Neural crest cell (in vitro differentiated cells): ENCODE measurements around the gene RALGAPA1. TPM values are rescaled to one million over a fixed set of nuclear protein-coding genes. Genes with fewer than 3 reads are reported as not detected.

ENCODE experiments used
- DNase-seq: peaks from one replicate; pipeline ENCODE4 v3.0.0; 2021; ENCODE audit warnings: low read depth, mixed read lengths, low spot score
- H3K27ac Mint-ChIP-seq: one replicate; pipeline ENCODE4 v1.8.0; 2021; ENCODE audit warnings: mild to moderate bottlenecking, mixed read lengths; ENCODE audit not compliant: unreplicated experiment
- H3K27me3 Mint-ChIP-seq: 2 replicates; pipeline ENCODE4 v1.8.0; 2021; ENCODE audit warnings: low read depth, mild to moderate bottlenecking, mixed read lengths
- H3K36me3 Mint-ChIP-seq: 2 replicates; pipeline ENCODE4 v1.8.0; 2021; ENCODE audit warnings: low read depth, mild to moderate bottlenecking, mixed read lengths
- H3K4me1 Mint-ChIP-seq: 2 replicates; pipeline ENCODE4 v1.8.0; 2021; ENCODE audit warnings: mixed read lengths
- H3K4me3 Mint-ChIP-seq: one replicate; pipeline ENCODE4 v1.8.0; 2021; ENCODE audit warnings: mild to moderate bottlenecking, mixed read lengths
- H3K9me3 Mint-ChIP-seq: 2 replicates; pipeline ENCODE4 v1.8.0; 2021; ENCODE audit warnings: mixed read lengths
- total RNA-seq: library from RNA; stranded (reverse); gene quantifications from 2 replicates; pipeline ENCODE4 v1.2.1, GENCODE V29; 2021
- TF ChIP-seq, protein P1 (sequence below): fragments of 200-600 bp; sonication (generic); conservative IDR thresholded peaks from 2 replicates; pipeline ENCODE4 v1.5.0; 2021; ENCODE audit warnings: antibody characterized with exemption, mild to moderate bottlenecking

The RALGAPA1 gene
- total RNA-seq, 1 donor from 2014 or later, result 46.0 TPM

DNA sequence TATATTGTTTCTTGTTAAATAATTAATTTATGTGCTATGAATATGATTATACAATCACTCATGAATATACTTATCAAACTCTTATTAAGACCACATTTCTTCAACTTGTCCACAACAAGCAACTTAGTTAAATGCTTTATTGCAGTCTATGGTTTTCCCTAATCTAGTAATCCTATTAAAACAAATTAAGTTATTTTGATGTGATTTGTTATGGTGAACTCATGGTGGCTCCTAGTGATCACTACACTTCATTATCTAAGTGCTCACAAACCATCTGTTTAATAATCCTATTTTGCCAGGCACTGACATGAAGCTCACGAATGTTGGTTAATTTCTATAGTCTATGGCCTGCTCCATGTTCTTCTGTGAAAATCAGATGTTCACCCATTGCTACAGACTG, 232.2 kb downstream of the RALGAPA1 start:
- no peaks in the 10 kb centered on the region for H3K27me3 Mint-ChIP-seq
- DNase-seq, result no peak
- no peak overlapping the region for H3K4me3 Mint-ChIP-seq
- no peaks in the 10 kb centered on the region for H3K9me3 Mint-ChIP-seq
- no peak overlapping the region for H3K27ac Mint-ChIP-seq
- H3K36me3 Mint-ChIP-seq, result no peaks in the 10 kb centered on the region
- TF ChIP-seq, protein P1, sequence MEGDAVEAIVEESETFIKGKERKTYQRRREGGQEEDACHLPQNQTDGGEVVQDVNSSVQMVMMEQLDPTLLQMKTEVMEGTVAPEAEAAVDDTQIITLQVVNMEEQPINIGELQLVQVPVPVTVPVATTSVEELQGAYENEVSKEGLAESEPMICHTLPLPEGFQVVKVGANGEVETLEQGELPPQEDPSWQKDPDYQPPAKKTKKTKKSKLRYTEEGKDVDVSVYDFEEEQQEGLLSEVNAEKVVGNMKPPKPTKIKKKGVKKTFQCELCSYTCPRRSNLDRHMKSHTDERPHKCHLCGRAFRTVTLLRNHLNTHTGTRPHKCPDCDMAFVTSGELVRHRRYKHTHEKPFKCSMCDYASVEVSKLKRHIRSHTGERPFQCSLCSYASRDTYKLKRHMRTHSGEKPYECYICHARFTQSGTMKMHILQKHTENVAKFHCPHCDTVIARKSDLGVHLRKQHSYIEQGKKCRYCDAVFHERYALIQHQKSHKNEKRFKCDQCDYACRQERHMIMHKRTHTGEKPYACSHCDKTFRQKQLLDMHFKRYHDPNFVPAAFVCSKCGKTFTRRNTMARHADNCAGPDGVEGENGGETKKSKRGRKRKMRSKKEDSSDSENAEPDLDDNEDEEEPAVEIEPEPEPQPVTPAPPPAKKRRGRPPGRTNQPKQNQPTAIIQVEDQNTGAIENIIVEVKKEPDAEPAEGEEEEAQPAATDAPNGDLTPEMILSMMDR, result no peak
- no peaks in the 10 kb centered on the region for H3K4me1 Mint-ChIP-seq

DNA sequence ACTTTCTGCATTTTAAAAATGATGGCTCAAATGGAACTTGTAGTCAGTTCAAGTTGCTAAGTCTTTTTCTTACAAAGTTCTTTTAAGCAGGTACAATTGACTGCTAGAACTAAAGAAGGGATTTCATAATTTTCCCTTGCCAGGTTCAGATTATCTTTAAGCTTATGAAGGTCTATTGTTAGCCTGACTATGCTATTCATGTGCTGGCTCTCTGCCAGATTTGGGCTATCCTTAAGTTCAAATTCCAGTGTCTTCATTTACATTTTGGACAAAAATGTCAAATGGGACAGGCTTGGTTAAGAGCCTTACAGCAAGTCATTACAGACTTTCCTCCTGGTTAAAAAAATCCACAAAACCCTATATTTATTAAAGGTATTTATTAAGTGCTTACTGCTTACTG, 232.8 kb downstream of the RALGAPA1 start:
- no peak overlapping the region for H3K4me3 Mint-ChIP-seq
- H3K36me3 Mint-ChIP-seq, result no peaks in the 10 kb centered on the region
- DNase-seq, result no peak
- H3K27me3 Mint-ChIP-seq, result no peaks in the 10 kb centered on the region
- TF ChIP-seq, protein P1, result no peak
- no peaks in the 10 kb centered on the region for H3K9me3 Mint-ChIP-seq
- H3K4me1 Mint-ChIP-seq, result no peaks in the 10 kb centered on the region
- H3K27ac Mint-ChIP-seq, result no peak overlapping the region

DNA sequence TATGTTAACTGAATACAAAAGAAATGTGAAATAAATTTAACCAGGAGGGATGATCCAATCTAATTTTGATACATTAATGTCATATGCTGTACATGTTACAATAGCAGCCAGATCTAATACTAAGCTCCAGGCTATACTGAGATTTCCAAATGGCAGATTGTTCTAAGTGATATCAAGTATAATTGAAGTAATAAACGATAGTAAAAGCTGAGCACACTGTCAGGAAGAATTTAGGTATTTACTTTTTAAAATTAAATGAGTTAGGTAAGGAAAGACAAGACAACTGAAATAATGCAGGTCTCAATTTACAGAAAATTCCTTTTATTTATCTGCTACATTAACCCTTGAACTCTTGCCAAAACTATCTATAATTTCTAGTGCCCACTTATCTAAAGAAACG, 235.2 kb downstream of the RALGAPA1 start:
- H3K36me3 Mint-ChIP-seq, result peaks cover 3% of the 10 kb centered on the region
- no peaks in the 10 kb centered on the region for H3K27me3 Mint-ChIP-seq
- H3K4me3 Mint-ChIP-seq, result no peak overlapping the region
- H3K9me3 Mint-ChIP-seq, result no peaks in the 10 kb centered on the region
- H3K4me1 Mint-ChIP-seq, result no peaks in the 10 kb centered on the region
- DNase-seq, result no peak
- no peak overlapping the region for H3K27ac Mint-ChIP-seq
- TF ChIP-seq, protein P1, result no peak

DNA sequence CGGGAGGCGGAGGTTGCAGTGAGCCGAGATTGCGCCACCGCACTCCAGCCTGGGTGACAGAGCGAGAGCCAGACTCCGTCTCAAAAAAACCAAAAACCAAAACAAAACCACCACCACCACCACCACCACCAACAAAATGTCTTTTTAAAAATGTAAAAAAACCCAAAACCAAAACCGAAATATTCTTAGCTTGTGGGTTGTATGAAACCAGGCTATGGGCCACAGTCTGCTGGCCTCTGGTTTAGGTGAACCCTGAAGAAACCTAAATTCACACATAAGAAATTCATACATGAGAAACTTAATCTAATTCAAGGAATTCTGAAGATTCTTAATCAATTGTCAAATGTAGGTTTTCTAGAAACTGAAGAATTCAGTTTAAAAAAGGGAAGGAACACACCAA, 237.5 kb downstream of the RALGAPA1 start:
- Mint-ChIP-seq H3K4me3 (no peak overlapping the region), H3K9me3 (no peaks in the 10 kb centered on the region), H3K36me3 (peaks cover 3% of the 10 kb centered on the region), H3K27ac (no peak overlapping the region), H3K27me3 (no peaks in the 10 kb centered on the region), H3K4me1 (no peaks in the 10 kb centered on the region)
- no peak for DNase-seq
- TF ChIP-seq, protein P1, result no peak

DNA sequence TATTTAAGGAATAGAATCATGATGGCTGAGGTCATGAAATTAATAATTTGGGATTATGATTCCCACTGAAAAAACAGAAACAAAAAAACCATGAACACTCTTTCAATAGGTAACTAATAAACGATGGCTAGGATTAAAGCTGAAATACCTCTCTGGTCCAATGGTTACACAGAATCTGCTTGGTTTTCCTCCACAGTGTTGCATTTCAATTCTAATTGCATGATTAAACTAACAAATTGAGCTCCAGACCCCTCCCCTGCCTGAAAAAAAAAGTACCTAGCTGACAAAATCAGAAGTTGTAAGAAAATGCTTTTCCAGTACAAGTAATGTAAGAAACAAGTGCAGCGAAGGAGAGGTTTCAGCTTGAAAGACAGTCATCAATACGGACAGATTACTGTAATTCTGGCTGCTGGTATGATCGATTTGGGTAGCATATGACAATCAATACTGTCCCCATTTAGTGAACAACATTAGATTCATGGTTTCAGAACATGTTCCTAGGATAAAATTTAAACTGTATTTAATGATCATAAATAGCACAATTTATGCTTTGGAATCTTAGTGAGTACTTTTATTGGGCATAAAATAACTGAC, 243.1 kb downstream of the RALGAPA1 start:
- Mint-ChIP-seq H3K9me3 (no peaks in the 10 kb centered on the region), H3K4me3 (no peak overlapping the region), H3K36me3 (peaks cover 3% of the 10 kb centered on the region), H3K27ac (no peak overlapping the region), H3K4me1 (no peaks in the 10 kb centered on the region), H3K27me3 (no peaks in the 10 kb centered on the region)
- TF ChIP-seq, protein P1, result no peak
- DNase-seq, result no peak
